Activated CD4-positive, alpha-beta T cell treated with anti-CD3 and anti-CD28 coated beads, Interleukin-2, amount 10 ng/mL, durations not matched to agents 24 days and 14 days (primary cell): Measurements from ENCODE around the gene DBNDD2. TPM values are rescaled to one million over a fixed set of nuclear protein-coding genes. Genes with fewer than 3 reads are reported as not detected.

ENCODE experiments used
- DNase-seq: peaks from one replicate; pipeline ENCODE4 v3.0.0; 2022
- H3K27ac Mint-ChIP-seq: one replicate; pipeline ENCODE4 v1.8.0; 2022; ENCODE audit warnings: mild to moderate bottlenecking, mixed read lengths
- H3K27me3 Mint-ChIP-seq: one replicate; pipeline ENCODE4 v1.8.0; 2022; ENCODE audit warnings: mixed read lengths
- H3K36me3 Mint-ChIP-seq: one replicate; pipeline ENCODE4 v1.8.0; 2022; ENCODE audit warnings: low read depth, mild to moderate bottlenecking, mixed read lengths
- H3K4me1 Mint-ChIP-seq: one replicate; pipeline ENCODE4 v1.8.0; 2021; ENCODE audit warnings: mixed read lengths
- H3K4me3 Mint-ChIP-seq: one replicate; pipeline ENCODE4 v1.8.0; 2022; ENCODE audit warnings: mild to moderate bottlenecking, moderate library complexity, mixed read lengths
- H3K9me3 Mint-ChIP-seq: one replicate; pipeline ENCODE4 v1.8.0; 2021; ENCODE audit warnings: mixed read lengths
- intact Hi-C: fragments of 100-400 bp; cut with micrococcal nuclease; formaldehyde crosslinking; loops from one replicate; pipeline ENCODE4 v1.15.1; 2023
- total RNA-seq: library from RNA; stranded (reverse); gene quantifications from 2 replicates; pipeline ENCODE4 v1.2.3, GENCODE V29; 2022

Gene DBNDD2
- total RNA-seq, 1 donor from 2014 or later, result 19.9 TPM

- Mint-ChIP-seq H3K4me3 (no peak overlapping the region), H3K9me3 (no peaks in the 10 kb centered on the region), H3K27ac (no peak overlapping the region), H3K27me3 (no peaks in the 10 kb centered on the region), H3K36me3 (peaks cover 29% of the 10 kb centered on the region), H3K4me1 (peaks cover 38% of the 10 kb centered on the region)
- intact Hi-C loops, result no loop called here
- no peak for DNase-seq
Observed at GRCh38 chr20:45370571-45371160, 37.4 kb upstream of the DBNDD2 start.

DNA sequence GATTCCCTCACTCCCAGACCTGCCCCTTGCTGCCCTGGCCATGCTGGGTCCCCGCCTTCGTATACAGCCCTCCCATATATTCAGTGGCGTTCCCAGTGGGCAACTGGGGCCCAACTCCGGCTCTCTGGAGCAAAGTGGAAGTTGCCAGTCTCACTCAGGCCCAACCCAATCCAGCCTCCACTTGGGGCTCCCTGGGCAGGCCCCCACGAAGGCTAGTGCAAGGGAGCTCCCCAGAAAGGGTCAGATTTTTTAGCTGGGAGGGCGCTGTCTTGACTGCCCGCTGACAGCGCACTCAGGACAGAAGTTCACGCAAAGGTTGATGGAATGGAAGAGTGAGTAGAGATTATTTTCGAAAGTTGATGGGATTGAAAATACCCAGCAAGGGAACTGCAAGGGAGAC lies 35.8 kb upstream of the DBNDD2 start:
- Mint-ChIP-seq H3K4me3 (peak overlapping the region; percentile 72), H3K36me3 (peaks cover 18% of the 10 kb centered on the region), H3K27me3 (no peaks in the 10 kb centered on the region), H3K27ac (peak overlapping the region; percentile 66), H3K4me1 (peaks cover 35% of the 10 kb centered on the region), H3K9me3 (no peaks in the 10 kb centered on the region)
- DNase-seq, result peak; percentile 53
- intact Hi-C loops, result no loop called here

GRCh38 chr20:45372646-45373352 lies 35.3 kb upstream of the DBNDD2 start:
- intact Hi-C loops, result loop anchor here (1.0 kb wide), 1 partner anchor 9 kb away; the partner anchor contains the start of gene SYS1

GRCh38 chr20:45373353-45374100 lies 34.6 kb upstream of the DBNDD2 start:
- H3K9me3 Mint-ChIP-seq, result no peaks in the 10 kb centered on the region
- intact Hi-C loops, result loop anchor here (1.0 kb wide), 3 partner anchors 10 to 77 kb away; partner anchors contain the start of gene SYS1
- peak; percentile 96 for DNase-seq
- no peaks in the 10 kb centered on the region for H3K27me3 Mint-ChIP-seq
- H3K4me3 Mint-ChIP-seq, result peak overlapping the region; percentile 77
- H3K4me1 Mint-ChIP-seq, result peaks cover 25% of the 10 kb centered on the region
- H3K27ac Mint-ChIP-seq, result peak overlapping the region; percentile 84
- H3K36me3 Mint-ChIP-seq, result peaks cover 7% of the 10 kb centered on the region

More at GRCh38 chr20:45372646-45373352, 35.3 kb upstream of the DBNDD2 start:
- Mint-ChIP-seq H3K27ac (peak overlapping the region; percentile 84), H3K9me3 (no peaks in the 10 kb centered on the region), H3K4me1 (peaks cover 32% of the 10 kb centered on the region), H3K36me3 (peaks cover 14% of the 10 kb centered on the region), H3K27me3 (no peaks in the 10 kb centered on the region), H3K4me3 (peak overlapping the region; percentile 77)
- DNase-seq, result no peak

DNA sequence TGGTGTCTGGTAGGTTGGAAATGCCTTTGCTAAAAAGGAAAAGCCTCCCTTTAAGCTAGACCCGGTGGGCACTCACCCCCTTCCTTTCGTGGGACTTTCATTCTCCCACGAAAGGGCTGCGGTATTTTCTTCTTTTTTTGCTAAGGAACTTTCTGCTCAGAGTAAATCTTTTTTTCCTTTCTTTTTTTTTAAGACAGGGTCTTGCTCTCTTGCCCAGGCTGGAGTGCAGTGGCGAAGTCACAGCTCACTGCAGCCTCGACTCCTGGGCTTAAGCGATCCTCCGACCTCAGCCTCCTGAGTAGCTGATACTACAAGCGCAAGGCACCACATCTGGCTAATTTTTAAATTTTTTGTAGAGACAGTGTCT lies 34.0 kb upstream of the DBNDD2 start:
- H3K9me3 Mint-ChIP-seq, result no peaks in the 10 kb centered on the region
- H3K4me3 Mint-ChIP-seq, result peak overlapping the region; percentile 77
- H3K27me3 Mint-ChIP-seq, result no peaks in the 10 kb centered on the region
- peaks cover 22% of the 10 kb centered on the region for H3K4me1 Mint-ChIP-seq
- peaks cover 4% of the 10 kb centered on the region for H3K36me3 Mint-ChIP-seq
- no peak for DNase-seq
- peak overlapping the region; percentile 22 for H3K27ac Mint-ChIP-seq
- intact Hi-C loops, result loop anchor here (1.0 kb wide), 2 partner anchors 63 to 76 kb away; no protein-coding TSS in a partner anchor

GRCh38 chr20:45374966-45375365 lies 33.1 kb upstream of the DBNDD2 start:
- H3K27me3 Mint-ChIP-seq, result no peaks in the 10 kb centered on the region
- intact Hi-C loops, result loop anchor here (1.0 kb wide), 2 partner anchors 62 to 75 kb away; no protein-coding TSS in a partner anchor
- H3K4me1 Mint-ChIP-seq, result peaks cover 25% of the 10 kb centered on the region
- H3K9me3 Mint-ChIP-seq, result no peaks in the 10 kb centered on the region
- H3K36me3 Mint-ChIP-seq, result peaks cover 3% of the 10 kb centered on the region
- DNase-seq, result peak; percentile 51
- no peak overlapping the region for H3K4me3 Mint-ChIP-seq
- no peak overlapping the region for H3K27ac Mint-ChIP-seq

GRCh38 chr20:45377269-45377668 lies 30.8 kb upstream of the DBNDD2 start:
- no peaks in the 10 kb centered on the region for H3K36me3 Mint-ChIP-seq
- intact Hi-C loops, result no loop called here
- H3K27me3 Mint-ChIP-seq, result no peaks in the 10 kb centered on the region
- H3K9me3 Mint-ChIP-seq, result no peaks in the 10 kb centered on the region
- DNase-seq, result peak; percentile 43
- H3K4me1 Mint-ChIP-seq, result peaks cover 22% of the 10 kb centered on the region
- H3K27ac Mint-ChIP-seq, result no peak overlapping the region
- H3K4me3 Mint-ChIP-seq, result no peak overlapping the region

- no peak within 1 kb of the TSS for H3K4me3 Mint-ChIP-seq
- no peaks in the 10 kb centered on the region for H3K9me3 Mint-ChIP-seq
- H3K36me3 Mint-ChIP-seq, result no peaks in the 10 kb centered on the region
- H3K27me3 Mint-ChIP-seq, result no peaks in the 10 kb centered on the region
- H3K27ac Mint-ChIP-seq, result no peak within 1 kb of the TSS
- no peak for DNase-seq
- intact Hi-C loops, result no loop called here
- H3K4me1 Mint-ChIP-seq, result peaks cover 16% of the 10 kb centered on the region
Observed at GRCh38 chr20:45378191-45378590, 29.9 kb upstream of the DBNDD2 start, which contains the start of gene TP53TG5. Gene TP53TG5 (minus strand): TSS chr20:45378325. CDS start chr20:45378236, 89 bp downstream.

- intact Hi-C loops, result no loop called here
- Mint-ChIP-seq H3K36me3 (peaks cover 4% of the 10 kb centered on the region), H3K9me3 (peaks cover 8% of the 10 kb centered on the region), H3K4me1 (peaks cover 7% of the 10 kb centered on the region), H3K27ac (no peak overlapping the region), H3K27me3 (peaks cover 2% of the 10 kb centered on the region), H3K4me3 (no peak overlapping the region)
- DNase-seq, result no peak
Observed at GRCh38 chr20:45387274-45387673, 20.8 kb upstream of the DBNDD2 start.

GRCh38 chr20:45390931-45391330 lies 17.2 kb upstream of the DBNDD2 start:
- H3K9me3 Mint-ChIP-seq, result peaks cover 8% of the 10 kb centered on the region
- intact Hi-C loops, result no loop called here
- DNase-seq, result no peak
- peaks cover 7% of the 10 kb centered on the region for H3K4me1 Mint-ChIP-seq
- H3K27me3 Mint-ChIP-seq, result peaks cover 2% of the 10 kb centered on the region
- H3K27ac Mint-ChIP-seq, result no peak overlapping the region
- H3K36me3 Mint-ChIP-seq, result peaks cover 4% of the 10 kb centered on the region
- no peak overlapping the region for H3K4me3 Mint-ChIP-seq

DNA sequence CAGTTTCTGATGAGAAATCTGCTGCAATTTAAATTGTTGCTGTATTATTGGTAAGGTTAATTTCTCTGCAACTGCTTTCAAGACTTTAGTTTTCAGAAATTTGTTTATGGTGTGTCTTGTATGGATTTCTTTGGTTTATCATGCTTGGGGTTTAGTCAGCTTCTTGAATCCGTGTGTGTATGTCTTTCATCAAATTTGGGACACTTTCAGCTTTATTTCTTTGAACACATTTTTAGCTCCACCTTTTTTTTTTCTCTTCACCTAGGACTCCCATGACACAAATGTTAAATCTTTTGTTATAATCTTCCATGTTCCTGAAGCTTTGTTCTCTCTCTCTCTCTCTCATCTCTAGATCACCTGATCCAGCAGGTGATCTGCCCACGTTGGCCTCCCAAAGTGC lies 16.5 kb upstream of the DBNDD2 start:
- no peak overlapping the region for H3K4me3 Mint-ChIP-seq
- peaks cover 2% of the 10 kb centered on the region for H3K27me3 Mint-ChIP-seq
- H3K9me3 Mint-ChIP-seq, result peaks cover 8% of the 10 kb centered on the region
- H3K27ac Mint-ChIP-seq, result no peak overlapping the region
- peaks cover 4% of the 10 kb centered on the region for H3K36me3 Mint-ChIP-seq
- intact Hi-C loops, result no loop called here
- peaks cover 7% of the 10 kb centered on the region for H3K4me1 Mint-ChIP-seq
- no peak for DNase-seq

GRCh38 chr20:45392733-45393132 lies 15.4 kb upstream of the DBNDD2 start:
- no peak overlapping the region for H3K4me3 Mint-ChIP-seq
- no peak overlapping the region for H3K27ac Mint-ChIP-seq
- intact Hi-C loops, result no loop called here
- peaks cover 4% of the 10 kb centered on the region for H3K4me1 Mint-ChIP-seq
- H3K36me3 Mint-ChIP-seq, result peaks cover 3% of the 10 kb centered on the region
- no peak for DNase-seq
- peaks cover 5% of the 10 kb centered on the region for H3K9me3 Mint-ChIP-seq
- peaks cover 2% of the 10 kb centered on the region for H3K27me3 Mint-ChIP-seq

GRCh38 chr20:45394221-45395113 lies 13.6 kb upstream of the DBNDD2 start:
- H3K4me1 Mint-ChIP-seq, result peaks cover 2% of the 10 kb centered on the region
- peaks cover 2% of the 10 kb centered on the region for H3K27me3 Mint-ChIP-seq
- H3K9me3 Mint-ChIP-seq, result no peaks in the 10 kb centered on the region
- intact Hi-C loops, result no loop called here
- no peak for DNase-seq
- no peak overlapping the region for H3K4me3 Mint-ChIP-seq
- H3K27ac Mint-ChIP-seq, result no peak overlapping the region
- H3K36me3 Mint-ChIP-seq, result no peaks in the 10 kb centered on the region
